Lower leg skin (tissue), 3 donors: ENCODE data around the gene GP5.

Experiments used
- POLR2A ChIP-seq, 2 donors: fragments of 450-650 bp; IDR thresholded peaks; one replicate each; pipeline ENCODE4 v1.6.1; 2016 to 2017; ENCODE audit warnings: antibody characterized with exemption in 2 of 2, mild to moderate bottlenecking in 1 of 2, moderate library complexity in 1 of 2
- TF ChIP-seq, protein P1 (sequence below), 3 donors: fragments of 450-650 bp; IDR thresholded peaks; one replicate each; pipeline ENCODE4 v1.5.1; 2016; ENCODE audit warnings: antibody characterized with exemption in 3 of 3, mild to moderate bottlenecking in 3 of 3, moderate library complexity in 2 of 3

DNA sequence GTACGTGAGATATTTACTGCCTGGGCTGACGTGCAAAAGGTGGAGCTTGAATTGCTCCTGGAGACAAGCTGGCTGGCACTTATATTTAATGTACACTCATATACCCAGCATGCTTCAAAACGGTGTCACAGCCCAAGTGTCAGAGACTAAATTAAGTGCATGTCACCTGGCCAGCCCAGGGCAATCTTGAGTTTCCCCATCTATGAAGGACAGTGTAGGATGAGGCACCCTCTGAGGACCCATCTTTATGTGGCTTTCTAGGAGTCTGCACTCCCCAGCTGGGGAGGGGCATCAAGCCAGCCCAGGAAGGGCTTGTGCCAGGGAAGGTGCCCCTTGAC lies 34.8 kb downstream of the GP5 start:
- TF ChIP-seq, protein P1, sequence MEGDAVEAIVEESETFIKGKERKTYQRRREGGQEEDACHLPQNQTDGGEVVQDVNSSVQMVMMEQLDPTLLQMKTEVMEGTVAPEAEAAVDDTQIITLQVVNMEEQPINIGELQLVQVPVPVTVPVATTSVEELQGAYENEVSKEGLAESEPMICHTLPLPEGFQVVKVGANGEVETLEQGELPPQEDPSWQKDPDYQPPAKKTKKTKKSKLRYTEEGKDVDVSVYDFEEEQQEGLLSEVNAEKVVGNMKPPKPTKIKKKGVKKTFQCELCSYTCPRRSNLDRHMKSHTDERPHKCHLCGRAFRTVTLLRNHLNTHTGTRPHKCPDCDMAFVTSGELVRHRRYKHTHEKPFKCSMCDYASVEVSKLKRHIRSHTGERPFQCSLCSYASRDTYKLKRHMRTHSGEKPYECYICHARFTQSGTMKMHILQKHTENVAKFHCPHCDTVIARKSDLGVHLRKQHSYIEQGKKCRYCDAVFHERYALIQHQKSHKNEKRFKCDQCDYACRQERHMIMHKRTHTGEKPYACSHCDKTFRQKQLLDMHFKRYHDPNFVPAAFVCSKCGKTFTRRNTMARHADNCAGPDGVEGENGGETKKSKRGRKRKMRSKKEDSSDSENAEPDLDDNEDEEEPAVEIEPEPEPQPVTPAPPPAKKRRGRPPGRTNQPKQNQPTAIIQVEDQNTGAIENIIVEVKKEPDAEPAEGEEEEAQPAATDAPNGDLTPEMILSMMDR (IDR thresholded peaks at IDR 0.05) = no peak
- TF ChIP-seq POLR2A (IDR thresholded peaks at IDR 0.05) = no peak
